ENCODE data around the gene MTCL1.
A peak's percentile ranks its signal among the peaks of the same experiment; 100 is the strongest.

Gene MTCL1

GRCh38 chr18:8673256-8674209 lies 31.8 kb upstream of the MTCL1 start:
- no peaks in the 10 kb centered on the region for H3K79me2 ChIP-seq (ENCODE audit: insufficient read depth, low read length)
- H3K9me3 ChIP-seq (ENCODE audit: insufficient read depth, low read length, severe bottlenecking), result no peaks in the 10 kb centered on the region
- H3K4me1 ChIP-seq (ENCODE audit: insufficient read depth, low read length), result no peaks in the 10 kb centered on the region
- no peaks in the 10 kb centered on the region for H3K36me3 ChIP-seq (ENCODE audit: insufficient read depth, low read length)
- DNase-seq (no peak), ATAC-seq (ENCODE audit: insufficient read depth, low read depth) (no peak)
- H3K4me3 ChIP-seq (ENCODE audit: low read depth in 1 of 2, low read length in 2 of 2), result no peak overlapping the region
- H3K4me2 ChIP-seq (ENCODE audit: insufficient read depth, low read length), result no peak overlapping the region
- H3K9ac ChIP-seq (ENCODE audit: low read depth, low read length), result no peak overlapping the region
- H4K20me1 ChIP-seq (ENCODE audit: insufficient read depth, low read length), result no peaks in the 10 kb centered on the region
- peaks cover 3% of the 10 kb centered on the region for H3K27me3 ChIP-seq (ENCODE audit: insufficient read depth, low read length, poor library complexity)
- no peak overlapping the region for H3K27ac ChIP-seq (ENCODE audit: low read length)
- TF ChIP-seq CTCF (IDR thresholded peaks at IDR 0.05; ENCODE audit: borderline replicate concordance, extremely low read depth, low read length, poor library complexity, severe bottlenecking), result no peak
- no peak overlapping the region for H2AFZ ChIP-seq (ENCODE audit: low read depth, low read length)

GRCh38 chr18:8675057-8675456 lies 30.3 kb upstream of the MTCL1 start:
- Histone ChIP-seq H3K79me2 (ENCODE audit: insufficient read depth, low read length) (no peaks in the 10 kb centered on the region), H3K4me2 (ENCODE audit: insufficient read depth, low read length) (no peak overlapping the region), H2AFZ (ENCODE audit: low read depth, low read length) (no peak overlapping the region), H3K27ac (ENCODE audit: low read length) (no peak overlapping the region), H3K9ac (ENCODE audit: low read depth, low read length) (no peak overlapping the region), H3K36me3 (ENCODE audit: insufficient read depth, low read length) (no peaks in the 10 kb centered on the region), H4K20me1 (ENCODE audit: insufficient read depth, low read length) (no peaks in the 10 kb centered on the region), H3K9me3 (ENCODE audit: insufficient read depth, low read length, severe bottlenecking) (no peaks in the 10 kb centered on the region), H3K4me3 (ENCODE audit: low read depth in 1 of 2, low read length in 2 of 2) (no peak overlapping the region), H3K27me3 (ENCODE audit: insufficient read depth, low read length, poor library complexity) (peaks cover 7% of the 10 kb centered on the region), H3K4me1 (ENCODE audit: insufficient read depth, low read length) (no peaks in the 10 kb centered on the region)
- TF ChIP-seq CTCF (IDR thresholded peaks at IDR 0.05; ENCODE audit: borderline replicate concordance, extremely low read depth, low read length, poor library complexity, severe bottlenecking) (no peak), EZH2 (IDR thresholded peaks at IDR 0.05; ENCODE audit: borderline replicate concordance, low read depth, low read length, severe bottlenecking) (no peak)
- ATAC-seq (ENCODE audit: insufficient read depth, low read depth) (no peak), DNase-seq (no peak)

- DNase-seq (no peak), ATAC-seq (ENCODE audit: insufficient read depth, low read depth) (0 out of 3 replicates have a peak, but pooled peaks have one; percentile 35)
- Histone ChIP-seq H4K20me1 (ENCODE audit: insufficient read depth, low read length) (no peaks in the 10 kb centered on the region), H3K79me2 (ENCODE audit: insufficient read depth, low read length) (no peaks in the 10 kb centered on the region), H3K4me2 (ENCODE audit: insufficient read depth, low read length) (no peak overlapping the region), H3K27me3 (ENCODE audit: insufficient read depth, low read length, poor library complexity) (peaks cover 4% of the 10 kb centered on the region), H3K4me1 (ENCODE audit: insufficient read depth, low read length) (no peaks in the 10 kb centered on the region), H3K4me3 (ENCODE audit: low read depth in 1 of 2, low read length in 2 of 2) (no peak overlapping the region), H3K36me3 (ENCODE audit: insufficient read depth, low read length) (no peaks in the 10 kb centered on the region), H2AFZ (ENCODE audit: low read depth, low read length) (no peak overlapping the region), H3K27ac (ENCODE audit: low read length) (no peak overlapping the region), H3K9ac (ENCODE audit: low read depth, low read length) (no peak overlapping the region), H3K9me3 (ENCODE audit: insufficient read depth, low read length, severe bottlenecking) (no peaks in the 10 kb centered on the region)
- TF ChIP-seq EZH2 (IDR thresholded peaks at IDR 0.05; ENCODE audit: borderline replicate concordance, low read depth, low read length, severe bottlenecking), result no peak
- no peak for TF ChIP-seq CTCF (IDR thresholded peaks at IDR 0.05; ENCODE audit: borderline replicate concordance, extremely low read depth, low read length, poor library complexity, severe bottlenecking)
These were observed 24.2 kb upstream of the MTCL1 start for GRCh38 chr18:8681196-8681595.
